HepG2 (cell line): ENCODE results near the gene CADPS2.

Source experiments
- NFIC ChIP-seq: IDR thresholded peaks from 2 replicates; pipeline ENCODE4 v1.6.1; 2012; ENCODE audit warnings: mild to moderate bottlenecking, low read length, inconsistent platforms
- POLR2A ChIP-seq, 2 experiments: IDR thresholded peaks; 2 replicates each; pipeline ENCODE4 v1.6.1; 2011; ENCODE audit warnings: low read depth in 2 of 2, low read length in 2 of 2, mild to moderate bottlenecking in 1 of 2, moderate library complexity in 1 of 2; ENCODE audit not compliant: insufficient read depth in 1 of 2
- POLR2AphosphoS5 ChIP-seq: IDR thresholded peaks from 2 replicates; pipeline ENCODE4 v1.6.1; 2012; ENCODE audit warnings: low read depth, low read length
- ZNF101 ChIP-seq: sonication (generic); formaldehyde crosslinking; IDR thresholded peaks from 2 replicates; pipeline ENCODE4 v1.4.0; 2020; ENCODE audit warnings: mild to moderate bottlenecking, low read depth, missing genetic modification reagents, borderline replicate concordance
- TF ChIP-seq, protein P1 (sequence below): sonication (generic); formaldehyde crosslinking; IDR thresholded peaks from 2 replicates; pipeline ENCODE4 v1.4.0; 2020; ENCODE audit warnings: mild to moderate bottlenecking, missing genetic modification reagents

DNA sequence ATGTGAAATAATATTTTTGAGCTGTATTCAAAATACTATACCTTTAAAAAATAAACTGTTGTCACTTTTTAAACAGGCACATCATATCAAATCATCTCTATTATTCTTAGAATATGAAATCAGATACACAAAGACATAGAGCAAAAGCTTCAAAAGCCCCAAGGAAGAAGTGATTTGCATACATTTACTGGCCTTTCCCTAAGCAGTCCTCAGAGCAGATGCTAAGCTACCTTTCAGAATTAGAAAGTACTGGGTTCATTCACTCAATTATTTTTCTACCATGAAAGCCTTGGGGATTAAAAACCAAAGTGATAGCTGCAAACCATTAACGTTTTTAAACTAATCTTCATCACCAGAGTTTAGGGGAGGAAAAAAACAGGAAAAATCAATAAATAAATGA, 127.8 kb downstream of the CADPS2 start:
- TF ChIP-seq ZNF101 (CRISPR knock-in tag) (no peak), POLR2AphosphoS5 (no peak), NFIC (no peak), POLR2A (IDR thresholded peaks at IDR 0.05; ENCODE audit: insufficient read depth in 1 of 2, low read depth in 2 of 2, low read length in 2 of 2) (no peak)
- TF ChIP-seq, protein P1, sequence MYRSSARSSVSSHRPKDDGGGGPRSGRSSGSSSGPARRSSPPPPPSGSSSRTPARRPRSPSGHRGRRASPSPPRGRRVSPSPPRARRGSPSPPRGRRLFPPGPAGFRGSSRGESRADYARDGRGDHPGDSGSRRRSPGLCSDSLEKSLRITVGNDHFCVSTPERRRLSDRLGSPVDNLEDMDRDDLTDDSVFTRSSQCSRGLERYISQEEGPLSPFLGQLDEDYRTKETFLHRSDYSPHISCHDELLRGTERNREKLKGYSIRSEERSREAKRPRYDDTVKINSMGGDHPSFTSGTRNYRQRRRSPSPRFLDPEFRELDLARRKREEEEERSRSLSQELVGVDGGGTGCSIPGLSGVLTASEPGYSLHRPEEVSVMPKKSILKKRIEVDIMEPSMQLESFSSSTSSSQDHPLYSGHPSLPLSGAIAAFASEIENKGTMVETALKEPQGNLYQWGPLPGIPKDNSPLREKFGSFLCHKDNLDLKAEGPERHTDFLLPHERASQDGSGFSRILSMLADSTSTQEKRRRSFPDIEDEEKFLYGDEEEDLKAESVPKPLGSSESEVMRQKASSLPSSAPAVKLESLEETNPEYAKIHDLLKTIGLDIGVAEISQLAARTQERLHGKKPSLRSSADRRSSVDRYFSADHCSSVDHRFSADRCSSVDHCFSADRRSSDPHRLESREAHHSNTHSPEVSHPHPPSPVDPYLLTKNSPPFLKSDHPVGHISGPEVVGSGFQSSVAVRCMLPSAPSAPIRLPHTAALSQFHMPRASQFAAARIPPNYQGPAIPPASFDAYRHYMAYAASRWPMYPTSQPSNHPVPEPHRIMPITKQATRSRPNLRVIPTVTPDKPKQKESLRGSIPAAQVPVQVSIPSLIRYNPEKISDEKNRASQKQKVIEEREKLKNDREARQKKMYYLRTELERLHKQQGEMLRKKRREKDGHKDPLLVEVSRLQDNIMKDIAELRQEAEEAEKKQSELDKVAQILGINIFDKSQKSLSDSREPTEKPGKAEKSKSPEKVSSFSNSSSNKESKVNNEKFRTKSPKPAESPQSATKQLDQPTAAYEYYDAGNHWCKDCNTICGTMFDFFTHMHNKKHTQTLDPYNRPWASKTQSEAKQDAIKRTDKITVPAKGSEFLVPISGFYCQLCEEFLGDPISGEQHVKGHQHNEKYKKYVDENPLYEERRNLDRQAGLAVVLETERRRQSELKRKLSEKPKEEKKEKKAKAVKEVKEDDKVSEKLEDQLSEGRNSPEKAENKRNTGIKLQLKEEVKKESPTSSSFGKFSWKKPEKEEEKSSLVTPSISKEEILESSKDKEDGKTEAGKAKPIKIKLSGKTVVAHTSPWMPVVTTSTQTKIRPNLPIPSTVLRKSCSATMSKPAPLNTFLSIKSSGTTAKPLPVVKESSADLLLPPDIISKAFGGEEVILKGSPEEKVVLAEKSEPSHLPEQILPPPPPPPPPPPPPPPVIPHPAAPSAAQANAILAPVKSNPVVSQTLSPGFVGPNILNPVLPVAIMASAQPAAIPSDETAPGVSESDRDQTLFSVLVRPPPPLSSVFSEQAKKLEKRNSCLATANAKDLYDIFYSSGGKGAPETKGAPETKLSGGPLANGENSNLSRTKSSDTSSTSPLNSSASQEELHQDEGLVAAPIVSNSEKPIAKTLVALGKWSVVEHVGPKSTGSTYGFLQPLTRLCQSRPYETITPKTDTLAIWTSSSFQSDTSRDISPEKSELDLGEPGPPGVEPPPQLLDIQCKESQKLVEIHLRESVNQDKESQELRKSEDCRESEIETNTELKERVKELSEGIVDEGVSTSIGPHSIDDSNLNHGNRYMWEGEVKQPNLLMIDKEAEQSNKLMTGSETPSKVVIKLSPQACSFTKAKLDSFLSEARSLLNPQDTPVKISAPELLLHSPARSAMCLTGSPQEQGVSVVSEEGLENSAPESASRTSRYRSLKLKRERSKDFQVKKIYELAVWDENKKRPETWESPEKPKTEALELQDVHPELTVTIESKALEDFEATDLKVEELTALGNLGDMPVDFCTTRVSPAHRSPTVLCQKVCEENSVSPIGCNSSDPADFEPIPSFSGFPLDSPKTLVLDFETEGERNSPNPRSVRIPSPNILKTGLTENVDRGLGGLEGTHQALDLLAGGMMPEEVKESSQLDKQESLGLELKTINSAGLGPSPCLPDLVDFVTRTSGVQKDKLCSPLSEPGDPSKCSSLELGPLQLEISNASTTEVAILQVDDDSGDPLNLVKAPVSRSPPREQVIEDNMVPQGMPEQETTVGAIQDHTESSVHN = no peak
